T-cell (primary cell): ENCODE results near the gene CMAS. TPM values are rescaled to one million over a fixed set of nuclear protein-coding genes. Genes with fewer than 3 reads are reported as not detected.

ENCODE experiments used
- ATAC-seq, 4 experiments: fragments of 200-7000 bp in 3 of 4; fragments of 150-1000 bp in 1 of 4; cut with Tn5 transposase; replicated peaks in 1 of 4; 1 replicate in 3 of 4; 2 replicates in 1 of 4; pipeline ENCODE4 v1.10.0; 2021; ENCODE audit warnings: moderate library complexity in 3 of 4, mild to moderate bottlenecking in 2 of 4, moderate number of reproducible peaks in 1 of 4
- CTCF ChIA-PET, 2 donors: fragments of 300-600 bp; sonication (Branson Sonifier 250); formaldehyde crosslinking; loops; one replicate each; lab custom pipeline; 2022; ENCODE audit warnings: antibody characterized with exemption in 2 of 2; lab: Charles Lee
- POLR2A ChIA-PET, 2 donors: fragments of 300-600 bp; sonication (Branson Sonifier 250); formaldehyde crosslinking; loops; one replicate each; lab custom pipeline; 2022; ENCODE audit warnings: antibody characterized with exemption in 2 of 2; lab: Charles Lee
- DNase-seq, 35 experiments: peaks; one replicate each; pipeline versions ENCODE4 v3.0.0 to v3.0.0-alpha.2; 2013 to 2023
- H3K27ac ChIP-seq: one replicate; pipeline ENCODE4 v1.5.1; 2013; ENCODE audit warnings: low read length
- H3K27me3 ChIP-seq, 2 experiments: replicated peaks in 1 of 2; 1 replicate in 1 of 2; 2 replicates in 1 of 2; pipeline versions ENCODE4 v1.6.1 to v1.7.0; 2013; ENCODE audit warnings: low read length in 1 of 2, mixed read lengths in 1 of 2; ENCODE audit not compliant: control insufficient read depth in 2 of 2, insufficient read depth in 2 of 2; ENCODE audit errors: extremely low read depth in 1 of 2
- H3K36me3 ChIP-seq, 2 donors: 1 replicate in 1 of 2; 2 replicates in 1 of 2; pipeline versions ENCODE4 v1.6.1 to v1.7.0; 2013; ENCODE audit warnings: low read length in 1 of 2; ENCODE audit not compliant: control insufficient read depth in 2 of 2, insufficient read depth in 1 of 2; ENCODE audit errors: extremely low read depth in 1 of 2
- H3K4me1 ChIP-seq, 2 experiments: 1 replicate in 1 of 2; 2 replicates in 1 of 2; pipeline versions ENCODE4 v1.6.1 to v1.7.0; 2013; ENCODE audit warnings: low read length in 2 of 2, mixed read lengths in 1 of 2; ENCODE audit not compliant: insufficient read depth in 2 of 2, control insufficient read depth in 1 of 2; ENCODE audit errors: extremely low read depth in 1 of 2
- H3K4me3 ChIP-seq, 2 donors: 1 replicate in 1 of 2; 2 replicates in 1 of 2; pipeline versions ENCODE4 v1.5.1 to v1.7.0; 2013; ENCODE audit warnings: mild to moderate bottlenecking in 2 of 2, low read length in 1 of 2, moderate library complexity in 1 of 2; ENCODE audit not compliant: control insufficient read depth in 1 of 2; ENCODE audit errors: extremely low read depth in 1 of 2
- H3K9me3 ChIP-seq: 2 replicates; pipeline ENCODE4 v1.7.0; 2013
- H3K27ac Mint-ChIP-seq, 2 donors: one replicate each; pipeline ENCODE4 v1.8.0; 2020 to 2021; ENCODE audit warnings: mild to moderate bottlenecking in 2 of 2, mixed read lengths in 2 of 2
- H3K27me3 Mint-ChIP-seq, 2 donors: one replicate each; pipeline ENCODE4 v1.8.0; 2021 to 2022; ENCODE audit warnings: mixed read lengths in 2 of 2
- H3K36me3 Mint-ChIP-seq: one replicate; pipeline ENCODE4 v1.8.0; 2021; ENCODE audit warnings: mixed read lengths
- H3K4me1 Mint-ChIP-seq, 3 donors: one replicate each; pipeline ENCODE4 v1.8.0; 2020 to 2022; ENCODE audit warnings: mixed read lengths in 3 of 3, mild to moderate bottlenecking in 1 of 3
- H3K4me3 Mint-ChIP-seq, 3 donors: one replicate each; pipeline ENCODE4 v1.8.0; 2020 to 2022; ENCODE audit warnings: mild to moderate bottlenecking in 3 of 3, mixed read lengths in 3 of 3, moderate library complexity in 3 of 3
- H3K9me3 Mint-ChIP-seq, 3 donors: one replicate each; pipeline ENCODE4 v1.8.0; 2020 to 2022; ENCODE audit warnings: mixed read lengths in 3 of 3
- WGBS: methylation state at CpG from one replicate; pipeline ENCODE4 v1.1.5; 2013; ENCODE audit warnings: missing lambda C conversion rate; ENCODE audit not compliant: insufficient coverage; 5-methylcytosine and 5-hydroxymethylcytosine counted together
- total RNA-seq, 35 experiments: library from RNA in 6 of 35; stranded (reverse) in 6 of 35; fragments of 120-200 nt in 1 of 35; gene quantifications; one replicate each; pipeline versions ENCODE4 v1.2.1 to v1.2.4 and lab custom pipeline; 2013 to 2026

Gene CMAS
- total RNA-seq, 5 donors from 2014 or later (not counting 1 experiment from before 2014, with no cell fraction given) = 10.4 to 22.2 (median 18.5) TPM

DNA sequence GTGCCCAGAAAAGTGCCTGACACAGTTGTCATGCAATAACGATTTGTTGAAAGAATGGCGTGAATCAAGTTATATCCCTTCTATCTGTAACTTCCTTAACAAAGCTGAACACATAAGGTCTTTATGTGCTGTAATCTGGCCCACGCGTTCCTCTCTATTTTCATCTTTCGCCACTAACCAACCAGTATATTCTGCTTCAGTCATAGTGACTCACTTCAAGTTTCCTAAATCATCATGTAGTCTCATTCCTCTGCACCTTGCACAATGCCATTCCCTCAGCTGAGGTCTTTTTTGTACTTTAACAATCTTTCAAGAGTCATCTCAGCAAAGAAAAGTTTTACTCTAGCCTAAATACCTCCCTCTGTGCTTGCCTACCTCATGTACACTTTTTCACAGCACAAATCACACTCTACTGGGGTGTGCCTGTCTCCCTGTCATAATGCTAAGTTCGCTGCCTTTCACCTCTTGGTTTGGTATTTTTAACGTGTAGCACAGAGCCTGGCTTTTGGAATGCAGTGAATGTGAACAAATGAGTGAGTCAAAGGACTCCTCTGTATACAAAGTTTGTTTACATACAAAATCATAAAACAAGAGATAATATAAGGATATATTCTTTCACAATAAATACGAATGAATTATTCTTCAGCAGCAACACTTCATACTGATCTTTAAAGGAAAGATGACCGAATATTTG, 2.9 kb upstream of the CMAS start:
- Mint-ChIP-seq H3K4me1 (peaks cover 20 to 22% (median 20%) of the 10 kb centered on the region in 3 donors), H3K27ac (no peak overlapping the region), H3K36me3 (no peaks in the 10 kb centered on the region), H3K4me3 (no peak overlapping the region), H3K27me3 (peaks cover 5 to 7% of the 10 kb centered on the region in 2 donors), H3K9me3 (no peaks in the 10 kb centered on the region)
- Histone ChIP-seq H3K9me3 (no peaks in the 10 kb centered on the region), H3K27me3 (no peaks in the 10 kb centered on the region), H3K36me3 (no peaks in the 10 kb centered on the region), H3K4me1 (peaks cover 0 to 5% of the 10 kb centered on the region in 2 experiments), H3K27ac (no peak overlapping the region), H3K4me3 (no peak overlapping the region)
- POLR2A ChIA-PET = interaction anchor here (0.6 to 0.8 kb wide), 3 partner anchors 12 to 448 kb away, joined by 3 read pairs; no protein-coding TSS in a partner anchor
- no peak for DNase-seq
- WGBS = 88% methylated on average over 5 of the region's 9 CpGs
- CTCF ChIA-PET = interaction anchor here in 1 of 2 donors (0.6 kb wide), 1 partner anchor 12 kb away, joined by 3 read pairs; no protein-coding TSS in a partner anchor
- no peak for ATAC-seq

DNA sequence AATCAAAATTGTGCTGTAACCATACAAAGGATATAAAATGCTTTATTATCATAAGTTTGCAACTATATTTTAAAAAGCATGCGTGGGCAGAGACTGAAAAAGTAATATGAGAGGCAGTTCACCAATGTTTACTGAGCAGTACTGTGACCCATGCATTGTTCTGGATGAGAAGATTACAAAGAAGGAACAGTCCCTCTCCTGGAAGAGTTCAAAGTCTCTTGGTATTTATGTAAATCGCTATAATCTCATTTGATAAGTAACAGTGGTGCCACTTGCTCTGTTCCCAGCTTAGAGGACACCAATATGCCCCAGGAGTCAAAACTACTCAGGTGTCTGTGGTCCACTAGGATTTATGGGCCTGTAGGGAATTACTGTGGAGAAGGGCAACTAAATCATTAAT, 2.1 kb upstream of the CMAS start:
- H3K36me3 Mint-ChIP-seq = peaks cover under 1% of the 10 kb centered on the region
- CTCF ChIA-PET = no interaction called here
- ATAC-seq (no peak), DNase-seq (no peak)
- peak overlapping the region in 1 of 3 donors; percentile 92 for H3K4me3 Mint-ChIP-seq
- H3K27ac ChIP-seq = no peak overlapping the region
- no peaks in the 10 kb centered on the region for H3K9me3 Mint-ChIP-seq
- POLR2A ChIA-PET = interaction anchor here in 1 of 2 donors (0.6 kb wide), 1 partner anchor 447 kb away, joined by 3 read pairs; no protein-coding TSS in a partner anchor
- H3K36me3 ChIP-seq = no peaks in the 10 kb centered on the region
- peak overlapping the region in 1 of 2 donors; percentile 36 for H3K27ac Mint-ChIP-seq
- WGBS = no CpG with 5 or more reads among the region's 2 CpGs
- H3K4me1 ChIP-seq = peaks cover 0 to 5% of the 10 kb centered on the region in 2 experiments
- peaks cover 27 to 29% (median 28%) of the 10 kb centered on the region in 3 donors for H3K4me1 Mint-ChIP-seq
- no peaks in the 10 kb centered on the region for H3K9me3 ChIP-seq
- H3K27me3 ChIP-seq = no peaks in the 10 kb centered on the region
- no peak overlapping the region for H3K4me3 ChIP-seq
- peaks cover 5 to 7% of the 10 kb centered on the region in 2 donors for H3K27me3 Mint-ChIP-seq

DNA sequence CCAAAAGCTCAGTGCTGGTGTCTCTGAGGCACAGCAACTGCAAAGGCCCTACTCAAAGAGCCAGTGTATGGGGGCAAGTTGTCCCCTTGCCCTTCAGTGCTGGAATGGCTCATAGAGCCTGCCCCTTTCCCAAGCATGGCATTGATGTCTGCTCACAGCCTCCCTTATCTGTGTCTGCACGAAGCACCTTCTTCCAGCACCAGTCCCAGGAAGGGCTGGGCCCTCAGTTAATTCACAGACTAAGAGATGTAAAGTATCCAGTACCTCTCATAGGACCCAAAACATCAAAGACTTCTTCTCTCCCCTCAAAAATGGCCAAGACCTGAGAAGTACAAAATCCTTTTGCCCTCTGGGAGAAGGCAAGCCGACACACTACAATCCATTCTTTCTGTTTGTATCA, 1.6 kb upstream of the CMAS start:
- H3K4me3 ChIP-seq = no peak overlapping the region
- CTCF ChIA-PET = no interaction called here
- H3K4me1 ChIP-seq = peaks cover 0 to 5% of the 10 kb centered on the region in 2 experiments
- Mint-ChIP-seq H3K27ac (no peak overlapping the region), H3K27me3 (peaks cover 5 to 7% of the 10 kb centered on the region in 2 donors), H3K4me3 (peak overlapping the region in 1 of 3 donors; percentile 92), H3K36me3 (peaks cover 3% of the 10 kb centered on the region), H3K4me1 (peaks cover 31 to 34% (median 33%) of the 10 kb centered on the region in 3 donors), H3K9me3 (no peaks in the 10 kb centered on the region)
- H3K27me3 ChIP-seq = no peaks in the 10 kb centered on the region
- H3K27ac ChIP-seq = no peak overlapping the region
- POLR2A ChIA-PET = no interaction called here
- DNase-seq (no peak), ATAC-seq (no peak)
- WGBS = 50% methylated on average over 2 of the region's 2 CpGs
- no peaks in the 10 kb centered on the region for H3K36me3 ChIP-seq
- no peaks in the 10 kb centered on the region for H3K9me3 ChIP-seq

DNA sequence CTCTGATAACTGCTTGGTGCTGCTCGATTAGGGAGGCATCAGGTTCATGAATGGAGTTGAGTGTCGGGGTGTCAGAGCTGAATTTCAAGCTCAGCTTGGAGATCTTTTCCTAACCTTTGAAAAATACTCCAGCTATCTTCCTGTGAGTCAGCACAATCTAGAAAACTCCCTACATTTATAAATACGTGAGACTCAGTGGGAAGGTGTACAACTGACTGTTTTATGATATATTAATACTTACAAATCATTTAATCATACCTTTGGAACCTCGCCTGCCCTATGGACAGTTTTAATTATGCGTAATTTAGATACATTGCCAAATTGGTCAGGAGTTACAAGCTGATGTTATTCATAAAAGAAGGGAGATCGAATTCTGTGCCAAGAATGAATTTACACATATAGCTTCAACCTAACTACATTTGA, 961 bp downstream of the CMAS start:
- peak overlapping the region; percentile 92 to 97 (median 93) for H3K4me3 Mint-ChIP-seq
- peaks cover 0 to 5% of the 10 kb centered on the region in 2 experiments for H3K4me1 ChIP-seq
- ChIA-PET POLR2A (interaction anchor here in 1 of 2 donors (0.6 kb wide), 1 partner anchor 395 kb away, joined by 3 read pairs; no protein-coding TSS in a partner anchor), CTCF (interaction anchor here (0.7 to 1.4 kb wide), 2 partner anchors 289 to 603 kb away, joined by 3 to 4 read pairs; no protein-coding TSS in a partner anchor)
- ATAC-seq = no peak
- H3K27ac ChIP-seq = peak overlapping the region; percentile 25
- H3K27me3 Mint-ChIP-seq = no peaks in the 10 kb centered on the region
- peak overlapping the region; percentile 80 to 87 for H3K4me3 ChIP-seq
- H3K27ac Mint-ChIP-seq = peak overlapping the region; percentile 85 to 91
- no peak for DNase-seq
- WGBS = no CpG with 5 or more reads among the region's 6 CpGs
- H3K9me3 Mint-ChIP-seq = no peaks in the 10 kb centered on the region
- peaks cover 3% of the 10 kb centered on the region for H3K36me3 Mint-ChIP-seq
- H3K36me3 ChIP-seq = no peaks in the 10 kb centered on the region
- no peaks in the 10 kb centered on the region for H3K27me3 ChIP-seq
- H3K4me1 Mint-ChIP-seq = peaks cover 47 to 52% (median 52%) of the 10 kb centered on the region in 3 donors
- H3K9me3 ChIP-seq = no peaks in the 10 kb centered on the region

DNA sequence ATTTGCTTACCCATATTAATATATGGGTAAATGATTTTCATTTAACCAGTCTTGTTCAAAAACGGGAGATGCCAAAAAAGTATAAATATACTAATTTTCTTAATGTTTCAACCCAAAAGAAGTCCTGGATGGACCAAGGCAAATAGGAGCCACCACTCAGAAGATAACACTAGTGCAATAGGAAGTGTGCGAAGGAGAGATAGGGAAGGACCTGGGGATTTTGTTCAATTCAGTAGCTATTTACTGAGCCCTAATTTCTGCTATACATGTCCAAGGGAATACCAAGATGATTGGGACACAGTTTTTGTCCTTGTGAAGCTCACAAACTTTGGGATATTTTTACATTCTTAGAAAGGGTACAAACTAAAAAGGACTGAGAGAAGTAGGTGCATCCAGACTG, 1.5 kb downstream of the CMAS start:
- peaks cover 47 to 54% (median 52%) of the 10 kb centered on the region in 3 donors for H3K4me1 Mint-ChIP-seq

DNA sequence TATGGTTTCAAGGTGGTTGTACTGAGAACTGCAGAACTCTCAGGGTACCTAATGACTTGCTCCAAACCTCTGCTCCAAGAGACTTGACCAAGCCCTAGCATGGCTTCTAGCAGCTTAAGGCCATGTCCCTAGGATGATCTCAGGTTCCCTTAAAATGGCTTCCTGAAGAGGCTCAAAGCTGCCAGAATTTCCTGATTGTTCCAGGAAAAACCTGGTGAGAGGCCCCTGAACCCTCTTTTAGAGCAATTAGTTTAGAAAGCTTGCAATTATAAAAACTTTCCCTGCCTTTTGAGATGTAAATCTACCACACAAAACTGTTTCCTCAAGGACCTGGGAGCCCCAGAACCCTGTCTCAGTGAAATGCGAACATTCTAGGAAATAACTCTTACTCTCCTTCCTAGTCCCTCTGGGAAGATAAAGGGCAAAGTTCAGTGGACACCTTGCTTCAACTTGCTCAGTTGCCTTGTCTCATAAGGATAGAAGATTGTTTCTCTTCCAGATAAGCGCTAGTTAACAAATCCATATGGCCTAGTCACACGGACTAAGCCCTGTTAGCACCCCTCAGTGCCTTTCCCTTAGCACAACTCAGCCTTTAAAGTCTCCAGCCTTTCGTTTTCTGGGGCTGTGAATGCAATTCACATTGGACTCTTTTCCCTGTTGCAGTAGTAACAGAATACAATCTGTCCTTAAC, 2.5 kb downstream of the CMAS start:
- no peak for ATAC-seq
- H3K27ac ChIP-seq = no peak overlapping the region
- H3K36me3 ChIP-seq = no peaks in the 10 kb centered on the region
- H3K4me3 ChIP-seq = no peak overlapping the region
- ChIA-PET CTCF (interaction anchor here in 1 of 2 donors (0.6 kb wide), 1 partner anchor 436 kb away, joined by 3 read pairs; no protein-coding TSS in a partner anchor), POLR2A (no interaction called here)
- H3K27me3 ChIP-seq = no peaks in the 10 kb centered on the region
- Mint-ChIP-seq H3K4me1 (peaks cover 47 to 54% (median 52%) of the 10 kb centered on the region in 3 donors), H3K27ac (peak overlapping the region in 1 of 2 donors; percentile 3), H3K9me3 (no peaks in the 10 kb centered on the region), H3K36me3 (peaks cover 3% of the 10 kb centered on the region), H3K4me3 (peak overlapping the region in 1 of 3 donors; percentile 6), H3K27me3 (no peaks in the 10 kb centered on the region)
- peaks cover 0 to 5% of the 10 kb centered on the region in 2 experiments for H3K4me1 ChIP-seq
- no peaks in the 10 kb centered on the region for H3K9me3 ChIP-seq
- DNase-seq = no peak
- WGBS = 86% methylated on average over 3 of the region's 4 CpGs

More for the DNA sequence above, 1.5 kb downstream of the CMAS start:
- no peaks in the 10 kb centered on the region for H3K27me3 ChIP-seq
- H3K36me3 ChIP-seq = no peaks in the 10 kb centered on the region
- H3K9me3 ChIP-seq = no peaks in the 10 kb centered on the region
- DNase-seq = no peak
- Mint-ChIP-seq H3K36me3 (peaks cover 3% of the 10 kb centered on the region), H3K4me3 (peak overlapping the region; percentile 92 to 97 (median 93)), H3K27ac (peak overlapping the region in 1 of 2 donors; percentile 68), H3K27me3 (no peaks in the 10 kb centered on the region), H3K9me3 (no peaks in the 10 kb centered on the region)
- ATAC-seq = no peak
- no peak overlapping the region for H3K4me3 ChIP-seq
- POLR2A ChIA-PET = interaction anchor here in 1 of 2 donors (0.6 kb wide), 1 partner anchor 396 kb away, joined by 3 read pairs; no protein-coding TSS in a partner anchor
- WGBS = no CpG with 5 or more reads among the region's 2 CpGs
- CTCF ChIA-PET = interaction anchor here in 1 of 2 donors (0.7 kb wide), 1 partner anchor 604 kb away, joined by 3 read pairs; no protein-coding TSS in a partner anchor
- no peak overlapping the region for H3K27ac ChIP-seq
- H3K4me1 ChIP-seq = peaks cover 0 to 5% of the 10 kb centered on the region in 2 experiments
